PFSK-1 (cell line): ENCODE measurements around the gene SMIM45.

ENCODE experiments used
- POLR2AphosphoS5 ChIP-seq: IDR thresholded peaks from 2 replicates; pipeline ENCODE4 v1.6.1; 2012; ENCODE audit warnings: low read depth, mild to moderate bottlenecking, control low read depth, low read length, moderate library complexity
- REST ChIP-seq, 2 experiments: IDR thresholded peaks; 2 replicates each; pipeline versions ENCODE4 v1.6.1 to v1.8.0; 2011 to 2012; ENCODE audit warnings: low read depth in 2 of 2, low read length in 2 of 2, control low read depth in 1 of 2, inconsistent platforms in 1 of 2, mild to moderate bottlenecking in 1 of 2, moderate library complexity in 1 of 2; ENCODE audit not compliant: insufficient read depth in 1 of 2
- SIN3A ChIP-seq: IDR thresholded peaks from 2 replicates; pipeline ENCODE4 v1.6.1; 2012; ENCODE audit warnings: mild to moderate bottlenecking, low read length, moderate library complexity, borderline replicate concordance; ENCODE audit not compliant: insufficient read depth
- TAF1 ChIP-seq: IDR thresholded peaks from 2 replicates; pipeline ENCODE4 v1.6.1; 2012; ENCODE audit warnings: low read length, control low read depth, borderline replicate concordance; ENCODE audit not compliant: insufficient read depth

GRCh38 chr22:41909310-41910049, 42.5 kb upstream of the SMIM45 start:
- TF ChIP-seq POLR2AphosphoS5 (no peak), SIN3A (no peak), REST (IDR thresholded peaks at IDR 0.05; ENCODE audit: insufficient read depth in 1 of 2, low read depth in 2 of 2, low read length in 2 of 2) (no peak), TAF1 (no peak)
